ENCODE data around the gene WBP4.

The WBP4 gene

DNA sequence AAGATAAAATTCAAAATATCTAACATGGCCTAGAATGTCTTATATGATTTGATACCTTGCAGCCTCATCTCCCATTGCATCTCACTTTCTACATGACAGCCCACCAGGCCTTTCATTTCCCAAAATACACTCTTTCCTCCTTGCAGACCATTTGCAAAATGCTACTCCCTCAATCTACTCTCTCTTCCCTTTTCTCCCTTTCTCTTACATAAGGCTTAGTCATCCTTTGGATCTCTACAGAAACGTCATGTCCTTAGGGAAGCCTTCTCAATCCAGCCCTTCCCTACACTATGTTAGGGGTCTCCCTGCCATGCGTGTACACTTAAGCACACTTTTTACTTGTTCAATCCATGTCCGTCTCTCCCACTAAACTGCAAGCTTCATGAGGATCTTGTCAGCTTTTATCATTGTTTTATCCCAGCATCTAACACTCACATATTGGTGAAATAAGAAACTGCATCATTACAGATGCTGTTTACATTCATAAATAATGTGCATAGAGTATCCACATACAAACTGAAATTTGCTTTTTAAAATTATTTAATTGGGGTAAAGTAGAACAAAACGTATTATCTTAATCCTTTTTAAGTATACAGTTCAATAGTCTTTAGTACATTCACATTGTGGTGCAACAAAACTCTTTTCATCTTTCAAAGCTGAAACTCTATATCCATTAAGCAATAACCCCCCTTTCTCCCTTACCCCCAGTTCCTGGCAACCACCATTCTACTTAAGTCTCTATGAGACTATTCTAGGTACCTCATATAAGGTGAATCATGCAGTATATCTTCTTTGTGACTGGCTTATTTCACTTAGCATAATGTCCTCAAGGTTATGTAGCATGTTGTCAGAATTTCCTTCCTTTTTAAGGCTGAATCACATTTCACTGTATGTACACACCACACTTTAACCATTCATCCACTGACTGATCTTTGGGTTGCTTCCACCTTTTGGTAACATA, 11.5 kb upstream of the WBP4 start:
- DNase-seq (ENCODE audit: low spot score), result no peak

DNA sequence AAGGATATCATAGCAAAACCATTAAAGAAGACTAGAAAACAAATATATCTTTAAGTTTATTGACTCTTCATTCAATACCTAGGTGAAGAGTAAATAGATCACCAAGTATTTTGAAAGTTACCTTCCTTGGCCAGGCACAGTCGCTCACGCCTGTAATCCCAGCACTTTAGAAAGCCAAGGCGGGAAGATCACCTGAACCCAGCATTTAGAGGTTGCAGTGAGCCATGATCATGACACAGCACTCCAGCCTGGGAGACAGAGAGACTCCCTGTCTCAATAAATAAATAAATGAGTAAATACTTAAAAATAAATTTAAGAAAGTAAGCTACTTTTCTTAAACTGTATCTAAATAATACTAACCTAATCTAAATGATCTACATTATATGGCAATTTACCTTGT, 8.9 kb upstream of the WBP4 start:
- no peak for DNase-seq (ENCODE audit: low spot score)

DNA sequence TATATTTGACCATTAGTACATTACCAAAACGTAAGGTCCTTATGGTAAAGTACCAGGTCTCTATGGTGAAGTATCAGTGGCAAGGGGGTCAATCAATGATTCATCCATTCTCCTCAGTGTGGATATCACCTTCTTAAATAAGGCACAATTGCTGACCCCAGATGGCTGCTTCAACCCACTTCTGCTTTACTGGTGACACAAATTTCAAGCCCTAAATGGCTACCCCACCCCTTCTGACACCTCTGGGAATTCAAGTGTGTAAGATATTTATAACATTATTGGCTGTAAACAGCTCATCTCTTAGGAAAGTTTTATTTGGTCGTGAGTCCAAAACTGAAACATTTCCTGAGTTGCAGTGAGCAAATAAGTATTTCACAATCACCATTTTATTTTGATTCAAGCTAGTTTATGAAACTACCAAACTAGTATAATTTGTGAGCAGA, 7.9 kb upstream of the WBP4 start:
- DNase-seq (ENCODE audit: low spot score), result no peak

DNA sequence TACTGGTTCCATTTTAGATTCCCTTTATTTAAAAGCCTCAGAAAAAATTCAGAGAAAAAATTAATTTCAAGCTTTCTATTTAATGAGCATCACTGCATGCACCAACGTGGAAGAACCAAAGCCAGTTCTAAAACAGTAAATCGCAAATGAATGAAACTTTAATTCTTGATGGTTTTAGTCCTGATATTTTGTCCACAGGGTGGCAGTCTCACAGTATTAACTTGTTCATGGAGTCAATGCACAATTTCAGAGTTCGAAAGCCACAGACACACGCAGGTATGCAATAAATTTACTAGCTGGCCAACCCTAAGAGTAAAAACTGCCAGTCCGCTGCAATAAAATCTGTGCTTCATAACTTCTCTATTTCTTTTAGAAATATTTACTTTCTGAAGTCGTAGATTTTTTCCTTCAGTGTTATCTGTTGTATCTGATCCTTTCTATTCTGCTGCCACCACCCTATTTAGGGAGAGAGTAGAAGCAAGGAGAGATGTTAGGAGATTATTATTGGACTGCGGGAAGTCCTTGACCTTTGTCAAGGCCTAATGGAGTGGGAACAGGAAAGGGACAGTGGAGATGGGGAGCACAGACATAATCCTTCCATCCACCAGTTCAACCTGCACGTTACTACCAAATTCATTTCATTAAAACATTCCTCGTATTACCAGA, 7.0 kb upstream of the WBP4 start:
- peak; percentile 33 for DNase-seq (ENCODE audit: low spot score)

DNA sequence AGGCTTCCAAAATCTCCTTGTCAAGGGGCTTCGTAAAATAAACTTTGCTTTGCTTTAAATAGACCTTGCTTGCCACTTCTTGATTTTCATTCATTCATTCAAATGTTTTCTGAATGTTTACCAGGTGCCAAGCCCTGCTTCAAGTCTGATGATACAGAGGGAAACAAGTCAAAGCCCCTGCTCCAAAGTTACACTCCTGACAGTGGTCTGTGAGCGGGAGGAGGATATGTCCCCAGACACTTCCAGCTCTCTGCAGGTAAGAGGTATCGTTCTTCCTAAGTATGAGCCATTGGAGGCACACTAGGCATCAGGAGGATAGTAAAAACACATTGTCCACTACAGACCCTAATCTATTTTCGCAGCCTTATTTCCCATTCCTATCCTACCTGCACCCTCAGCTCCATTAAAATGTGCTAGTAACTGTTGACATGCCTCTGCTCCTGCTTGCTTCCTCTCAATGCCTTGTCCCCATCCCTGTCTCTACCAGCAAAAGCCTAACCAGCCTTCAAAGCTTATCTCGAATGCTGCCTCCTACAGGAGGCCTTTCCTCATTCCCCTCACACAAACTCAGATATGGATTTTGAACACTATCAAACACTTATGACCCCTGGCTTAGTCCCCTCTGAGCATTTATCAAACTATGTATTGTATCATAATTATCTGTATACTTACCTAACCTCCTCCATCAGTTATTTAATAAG, 6.2 kb upstream of the WBP4 start:
- DNase-seq (ENCODE audit: low spot score), result no peak

DNA sequence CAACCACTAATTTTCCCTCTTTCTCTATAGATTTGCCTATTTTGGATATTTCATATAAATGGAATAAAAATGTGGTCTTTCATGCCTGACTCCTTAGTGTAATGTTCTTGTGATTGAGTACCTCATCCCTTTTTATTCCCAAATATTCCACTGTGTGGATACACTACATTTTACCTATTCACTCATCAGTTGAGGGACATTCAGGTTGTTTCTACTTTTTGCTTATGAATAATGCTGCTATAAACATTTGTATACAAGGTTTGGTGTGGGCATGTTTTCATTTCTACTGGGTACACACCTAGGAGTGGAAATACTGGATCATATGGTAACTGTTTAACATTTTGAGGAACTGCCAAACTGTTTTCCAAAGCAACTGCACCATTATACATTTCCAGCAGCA, 5.1 kb upstream of the WBP4 start:
- no peak for DNase-seq (ENCODE audit: low spot score)

DNA sequence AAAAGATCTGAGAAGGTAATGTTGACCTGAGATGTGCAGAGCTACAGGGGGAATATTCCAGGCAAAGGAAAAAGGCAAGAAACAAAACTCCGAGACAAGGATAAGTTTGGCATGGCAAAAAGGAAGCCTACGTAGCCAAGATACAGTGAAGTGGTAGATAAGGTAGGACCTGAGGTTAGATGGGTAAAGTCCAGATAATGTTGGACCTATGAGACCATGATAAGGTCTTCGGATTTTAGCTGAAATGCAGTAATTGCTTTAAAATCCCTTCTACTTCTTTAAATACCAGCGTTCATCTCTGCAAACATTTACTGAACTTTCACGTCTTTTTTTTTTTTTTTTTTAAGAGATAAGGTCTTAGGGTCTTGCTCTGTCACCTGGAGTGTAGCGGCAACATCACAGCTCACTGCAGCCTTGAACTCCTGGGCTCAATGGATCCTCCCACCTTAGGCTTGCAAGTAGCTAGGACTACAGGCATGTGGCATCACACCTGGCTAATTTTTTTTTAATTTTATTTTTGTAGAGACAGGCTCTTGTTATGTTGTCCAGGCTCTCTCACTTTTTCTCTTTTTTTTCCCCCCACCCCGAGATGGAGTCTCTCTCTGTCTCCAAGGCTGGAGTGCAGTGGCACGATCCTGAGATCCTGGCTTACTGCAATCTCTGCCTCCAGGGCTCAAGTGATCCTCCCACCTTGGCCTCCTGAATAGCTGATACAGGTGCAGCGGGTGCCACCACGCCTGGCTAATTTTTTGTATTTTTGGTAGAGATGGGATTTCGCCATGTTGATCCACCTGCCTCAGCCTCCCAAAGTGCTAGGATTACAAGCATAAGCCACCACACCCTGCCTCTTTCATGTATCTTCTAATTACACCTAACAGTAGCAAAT, 4.2 kb upstream of the WBP4 start:
- DNase-seq (ENCODE audit: low spot score), result no peak

DNA sequence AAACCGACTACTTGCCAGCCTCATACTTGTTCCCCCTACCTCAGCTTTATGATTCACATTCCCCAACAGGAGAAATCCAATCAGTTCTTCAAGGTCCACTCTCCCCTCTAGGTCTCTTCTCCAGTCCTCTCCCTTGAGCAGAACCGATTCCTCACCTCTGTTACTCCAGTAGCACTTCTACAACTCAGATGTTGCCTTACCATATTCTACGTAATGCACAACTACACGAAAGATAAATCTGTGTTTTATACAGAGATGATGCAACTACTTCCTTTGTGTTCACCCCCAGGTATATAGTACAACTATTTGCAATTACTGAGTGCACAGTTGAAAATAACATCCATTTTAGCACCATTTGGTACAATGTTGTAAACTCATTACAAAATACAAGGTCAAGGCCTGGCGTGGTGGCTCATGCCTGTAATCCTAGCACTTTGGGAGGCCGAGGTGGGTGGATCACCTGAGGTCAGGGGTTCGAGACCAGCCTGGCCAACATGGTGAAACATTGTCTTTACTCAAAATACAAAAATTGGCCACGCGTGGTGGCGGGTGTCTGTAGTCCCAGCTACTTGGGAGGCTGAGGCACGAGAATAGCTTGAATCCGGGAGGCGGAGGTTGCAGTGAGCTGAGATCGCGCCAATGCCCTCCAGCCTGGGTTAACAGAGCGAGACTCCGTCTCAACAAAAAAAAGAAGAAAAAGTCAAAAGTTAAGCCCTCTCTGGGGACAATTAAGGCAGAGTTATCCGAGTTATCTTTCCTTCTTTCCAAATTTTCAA, 2.8 kb upstream of the WBP4 start:
- DNase-seq (ENCODE audit: low spot score), result no peak

DNA sequence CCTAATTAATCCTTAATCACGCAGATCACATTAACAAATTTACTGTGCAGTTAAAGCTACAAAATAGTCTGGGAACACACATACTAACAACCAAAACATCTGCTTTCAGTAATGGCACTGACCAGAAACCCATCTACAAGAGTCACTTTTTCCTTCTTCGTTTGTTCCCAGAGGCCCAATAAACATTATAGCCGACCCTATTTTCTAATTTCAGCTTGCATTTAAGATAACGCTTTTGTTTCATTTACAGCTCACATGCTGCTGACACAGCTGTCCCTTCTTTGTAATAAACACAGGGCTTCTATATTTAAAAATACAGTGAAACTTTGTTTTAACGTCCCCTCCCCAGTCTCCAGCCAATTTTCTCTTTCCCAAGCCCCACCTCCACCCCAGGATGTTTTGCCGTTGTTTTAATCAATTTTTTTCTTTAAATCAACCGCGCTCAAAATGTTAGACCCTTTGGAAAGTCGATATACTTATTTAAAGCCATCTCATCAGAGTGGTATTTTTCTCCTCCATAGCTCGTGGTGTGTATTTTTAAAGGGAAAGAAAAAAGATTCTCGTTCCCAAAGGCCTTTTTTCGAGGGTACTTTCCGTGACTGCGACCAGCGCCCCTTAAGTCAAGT, 1.7 kb upstream of the WBP4 start:
- no peak for DNase-seq (ENCODE audit: low spot score)

DNA sequence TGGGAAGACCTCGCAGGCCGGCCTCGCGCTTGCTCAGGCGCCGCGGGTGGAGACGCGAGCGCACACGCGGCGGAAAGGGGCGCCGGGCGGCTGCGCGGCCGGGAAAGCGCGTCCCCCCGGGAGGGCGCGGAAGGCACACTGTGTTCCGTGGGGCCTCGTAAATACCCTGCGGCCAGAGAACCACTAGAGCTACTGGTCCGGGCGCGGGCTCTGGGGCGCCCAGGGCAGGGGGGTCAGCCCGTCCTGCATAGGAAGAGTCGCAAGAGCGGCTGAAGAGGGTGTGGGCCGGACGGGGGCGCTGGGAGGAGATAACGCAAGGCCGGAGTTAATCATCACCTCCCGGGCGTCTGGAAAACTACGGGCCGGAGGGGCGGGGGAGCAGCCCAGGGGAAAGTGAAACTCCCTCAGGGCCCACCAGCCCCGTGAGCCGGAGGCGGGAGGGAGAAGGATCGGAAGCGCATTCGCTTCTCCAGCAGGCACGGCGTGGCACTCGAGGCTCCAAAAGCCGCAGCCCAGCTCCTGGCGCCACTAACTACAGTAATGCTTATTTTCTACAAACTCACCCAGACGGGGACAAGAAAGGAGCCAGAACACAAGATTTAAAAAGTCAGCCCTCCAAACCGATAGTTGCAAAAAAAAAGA, 1.1 kb upstream of the WBP4 start:
- DNase-seq (ENCODE audit: low spot score), result peak; percentile 73

DNA sequence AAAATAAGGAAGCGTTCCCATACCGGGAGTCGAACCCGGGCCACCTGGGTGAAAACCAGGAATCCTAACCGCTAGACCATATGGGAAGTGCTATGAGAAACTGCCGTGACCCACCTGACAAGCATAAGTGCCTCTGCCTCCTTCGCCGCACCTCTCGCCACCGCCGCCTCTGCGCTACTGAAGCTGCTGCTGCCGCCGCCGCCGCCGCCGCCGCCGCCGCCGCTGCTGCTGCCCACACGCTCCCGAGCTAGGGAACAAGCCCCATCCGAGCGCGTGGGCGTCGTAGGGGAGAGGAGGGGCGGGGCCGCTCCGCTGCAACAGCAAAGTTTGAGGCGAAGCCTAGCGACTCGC, 610 bp upstream of the WBP4 start:
- DNase-seq (ENCODE audit: low spot score), result peak; percentile 79

DNA sequence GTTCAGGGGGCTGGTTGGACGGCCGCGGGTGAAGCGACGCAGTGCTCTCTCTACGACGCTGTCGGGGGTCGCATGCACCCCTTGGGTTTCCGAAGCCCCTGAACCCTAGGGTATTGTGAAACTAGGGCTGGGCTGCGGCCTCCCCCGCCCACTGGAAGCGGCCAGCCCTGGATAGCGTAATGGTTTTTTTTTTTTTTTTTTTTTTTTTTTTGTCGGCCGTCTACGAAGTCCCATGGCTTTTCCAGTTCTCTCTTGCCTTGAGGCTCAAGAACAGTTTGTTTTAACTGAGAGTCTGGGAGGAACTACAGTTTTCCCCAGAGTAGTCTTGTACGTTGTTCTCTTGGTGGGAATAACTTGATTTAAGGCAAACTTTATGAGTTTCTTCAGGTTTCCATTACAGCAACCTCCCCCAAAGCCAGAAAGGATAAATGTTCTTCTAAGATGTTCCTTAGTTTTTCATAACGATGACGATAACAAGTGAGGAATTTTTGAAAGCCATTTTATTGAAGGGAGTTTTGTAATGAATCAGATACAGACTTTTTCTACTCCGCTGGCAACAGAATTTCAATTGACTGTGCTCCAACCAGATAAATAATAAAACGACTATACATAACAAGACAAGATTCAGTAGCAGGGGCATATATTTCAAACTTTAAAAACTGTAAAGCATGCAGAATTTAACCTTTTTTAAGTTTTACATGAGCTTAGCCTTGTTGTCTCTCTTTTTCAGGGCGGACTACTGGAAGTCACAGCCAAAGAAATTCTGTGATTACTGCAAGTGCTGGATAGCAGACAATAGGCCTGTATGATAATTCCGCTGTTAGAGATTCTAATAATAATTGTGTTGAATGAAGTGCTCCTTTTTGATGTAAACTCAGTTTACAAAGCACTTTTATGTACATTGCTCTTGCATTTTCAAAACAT, 867 bp downstream of the WBP4 start:
- no peak for DNase-seq (ENCODE audit: low spot score)

DNA sequence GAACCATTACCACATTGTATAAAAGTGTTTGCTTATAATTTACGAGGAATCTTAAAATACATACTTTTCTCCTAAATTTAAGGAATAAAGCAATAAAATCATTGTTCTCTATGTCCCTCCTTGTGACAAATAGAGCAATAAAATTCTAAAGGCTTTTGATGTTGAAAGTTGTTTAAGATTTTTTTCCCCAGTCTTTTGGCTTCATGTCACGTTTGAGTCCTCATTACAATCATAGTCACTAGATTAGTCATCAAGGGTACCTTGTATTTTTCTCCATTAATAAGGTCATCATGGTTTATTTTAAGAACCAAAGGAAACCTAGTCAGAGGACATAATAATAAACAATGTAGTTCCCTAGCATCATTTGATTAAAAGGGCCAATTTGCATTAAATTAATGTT, 3.2 kb downstream of the WBP4 start:
- no peak for DNase-seq (ENCODE audit: low spot score)

DNA sequence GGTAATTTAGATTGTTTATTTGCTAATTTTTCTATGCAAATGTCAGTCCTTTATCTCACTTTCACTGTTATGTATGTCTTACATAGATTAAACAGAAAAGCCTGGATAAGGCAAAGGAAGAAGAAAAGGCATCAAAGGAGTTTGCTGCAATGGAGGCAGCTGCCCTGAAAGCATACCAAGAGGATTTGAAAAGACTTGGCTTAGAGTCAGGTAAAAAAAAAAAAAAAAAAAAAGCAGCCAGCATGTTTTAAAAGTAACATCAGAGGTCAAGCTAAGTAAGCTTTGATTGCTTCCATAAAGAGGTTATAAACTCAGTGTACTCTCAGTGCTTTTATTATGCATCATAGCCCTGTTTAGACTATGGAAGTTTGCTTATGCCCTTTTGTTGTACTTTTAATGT, 3.8 kb downstream of the WBP4 start:
- no peak for DNase-seq (ENCODE audit: low spot score)

DNA sequence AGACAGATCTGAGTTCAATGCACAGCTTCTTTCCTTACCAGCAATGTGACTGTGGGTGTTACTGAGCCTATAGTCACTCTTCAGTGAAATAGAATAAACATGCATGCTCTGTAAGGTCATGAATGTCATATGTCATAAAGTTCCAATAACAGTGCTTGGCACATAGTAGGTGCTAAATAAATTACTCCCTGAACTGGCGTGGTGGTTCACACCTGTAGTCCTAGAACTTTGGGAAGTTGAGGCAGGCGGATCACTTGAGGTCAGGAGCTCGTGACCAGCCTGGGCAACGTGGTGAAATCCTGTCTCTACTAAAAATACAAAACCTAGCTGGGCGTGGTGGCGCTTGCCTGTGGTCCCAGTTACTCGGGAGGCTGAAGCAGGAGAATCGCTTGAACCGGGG, 13.2 kb downstream of the WBP4 start:
- no peak for DNase-seq (ENCODE audit: low spot score)

DNA sequence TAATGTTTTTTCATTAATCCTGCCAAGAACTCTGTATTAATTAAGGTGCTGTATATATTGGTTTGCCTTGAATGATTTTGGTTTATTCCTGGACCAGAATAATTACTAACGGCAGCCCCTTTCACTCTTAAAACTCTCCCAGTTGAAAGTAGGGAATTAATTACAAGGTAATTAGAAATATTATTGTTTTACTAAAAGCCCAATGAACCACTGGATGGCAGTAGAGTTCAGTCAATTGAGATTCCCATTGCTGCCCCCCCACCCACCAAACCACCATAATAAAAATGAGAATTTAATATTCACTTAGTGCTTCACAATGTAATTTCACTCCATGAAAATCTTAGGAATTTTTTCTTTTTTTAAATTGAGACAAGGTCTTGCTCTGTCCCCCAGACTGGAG, 13.7 kb downstream of the WBP4 start:
- peak; percentile 62 for DNase-seq (ENCODE audit: low spot score)

DNA sequence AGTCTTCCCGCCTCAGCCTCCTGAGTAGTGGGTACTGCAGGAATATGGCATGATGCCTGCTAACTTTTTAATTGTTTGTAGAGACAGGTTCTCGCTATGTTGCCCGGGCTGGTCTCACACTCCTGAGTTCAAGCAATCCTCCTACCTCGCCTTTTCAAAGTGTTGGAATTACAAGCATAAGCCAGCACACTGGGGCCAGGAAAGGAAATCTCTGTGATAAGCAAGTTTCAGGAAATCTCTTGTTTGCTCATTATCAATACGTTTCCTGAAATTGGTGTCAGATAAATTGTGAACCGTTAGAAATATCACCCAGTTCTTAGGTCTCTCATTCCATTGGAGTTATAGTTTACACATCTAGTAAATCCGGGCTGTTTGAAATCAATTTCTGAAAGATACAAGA, 14.2 kb downstream of the WBP4 start:
- no peak for DNase-seq (ENCODE audit: low spot score)

DNA sequence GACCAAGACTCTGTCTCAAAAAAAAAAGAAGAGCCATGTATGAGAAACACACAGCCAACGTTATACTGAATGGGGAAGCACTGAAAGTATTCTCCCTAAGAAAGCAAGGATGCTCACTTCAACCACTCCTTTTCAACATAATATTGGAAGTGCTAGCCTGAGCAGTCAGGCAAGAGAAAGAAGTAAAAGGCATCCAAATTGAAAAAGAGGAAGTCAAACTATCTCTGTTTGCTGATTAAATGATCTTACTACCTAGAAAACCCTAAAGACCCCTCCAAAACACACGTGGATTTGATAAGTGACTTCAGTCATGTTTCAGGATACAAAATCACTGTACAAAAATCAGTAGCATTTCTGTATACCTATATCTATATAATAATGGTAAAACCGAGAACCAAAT, 16.2 kb downstream of the WBP4 start:
- DNase-seq (ENCODE audit: low spot score), result no peak

DNA sequence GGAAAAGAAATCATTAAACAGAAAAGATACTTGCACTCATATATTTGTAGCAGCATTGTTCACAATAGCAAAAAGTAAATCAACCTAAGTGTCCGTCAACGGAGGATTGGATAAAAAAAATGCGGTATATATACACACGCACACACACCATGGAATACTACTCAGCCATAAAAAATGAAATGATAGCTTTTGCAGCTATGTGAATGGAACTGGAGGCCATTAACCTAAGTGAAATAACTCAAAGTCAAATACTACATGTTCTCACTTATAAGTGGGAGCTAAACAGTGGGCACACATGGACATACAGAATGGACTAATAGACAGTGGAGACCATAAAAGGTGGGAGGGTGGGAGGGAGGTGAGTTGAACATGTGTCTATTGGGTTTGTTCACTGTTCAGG, 18.4 kb downstream of the WBP4 start:
- no peak for DNase-seq (ENCODE audit: low spot score)
